HCT116 (cell line): ENCODE measurements around the gene ADRA1B. TPM values are rescaled to one million over a fixed set of nuclear protein-coding genes. Genes with fewer than 3 reads are reported as not detected.

ENCODE experiments used
- ATAC-seq: fragments of 200-7000 bp; cut with Tn5 transposase; 2 replicates; pipeline ENCODE4 v1.9.1; 2020; ENCODE audit warnings: mild to moderate bottlenecking, moderate library complexity
- BruUV-seq: library from RNA; stranded (reverse); fragments of 400-500 nt; replicated peaks from 2 replicates; lab custom pipeline; 2021; lab: Mats Ljungman, UMichigan
- CTCF ChIA-PET: fragments of 300-600 bp; sonication (Branson Sonifier 250); formaldehyde crosslinking; loops from one replicate; lab custom pipeline; 2021; ENCODE audit warnings: antibody characterized with exemption; lab: Charles Lee
- POLR2A ChIA-PET: fragments of 300-600, 350-600 bp; sonication (Branson Sonifier 250); formaldehyde crosslinking; loops from one replicate; lab custom pipeline; 2021; ENCODE audit warnings: antibody characterized with exemption; lab: Charles Lee
- RAD21 ChIA-PET, 2 experiments: fragments of 300-600 bp; sonication (Branson Sonifier 250); formaldehyde crosslinking; loops; one replicate each; lab custom pipeline; 2023; ENCODE audit warnings: low total read pairs in 2 of 2; ENCODE audit not compliant: uncharacterized antibody in 2 of 2, unreplicated experiment in 2 of 2, low non-redundant PET in 1 of 2; lab: Charles Lee
- DNase-seq: peaks from one replicate; pipeline ENCODE4 v3.0.0-alpha.2; 2010; ENCODE audit warnings: low read depth, low spot score
- H2AFZ ChIP-seq: fragments of 200-600 bp; shearing (Covaris generic), sonication (generic); 2 replicates; pipeline ENCODE4 v1.6.1; 2017; ENCODE audit warnings: low read depth, mixed run types, mixed read lengths, antibody characterized with exemption, low read length; ENCODE audit not compliant: poor library complexity, severe bottlenecking
- H3K27ac ChIP-seq: 2 replicates; pipeline ENCODE4 v1.5.1; 2012; ENCODE audit warnings: low read depth, low read length
- H3K27me3 ChIP-seq: fragments of 200-600 bp; sonication (generic); 2 replicates; pipeline ENCODE4 v1.6.1; 2016; ENCODE audit warnings: mixed run types, low read length, mixed read lengths; ENCODE audit not compliant: insufficient read depth
- H3K36me3 ChIP-seq, 2 experiments: fragments of 200-500 bp in 1 of 2; fragments of 200-600 bp in 1 of 2; sonication (Bioruptor generic) in 1 of 2; sonication (generic) in 1 of 2; 2 replicates each; pipeline versions ENCODE4 v1.5.1 to v1.6.1; 2014 to 2016; ENCODE audit warnings: low read length in 2 of 2, inconsistent platforms in 1 of 2, mixed read lengths in 1 of 2, mixed run types in 1 of 2; ENCODE audit not compliant: insufficient read depth in 2 of 2, control insufficient read depth in 1 of 2
- H3K4me1 ChIP-seq, 2 experiments: fragments of 200-600 bp in 1 of 2; sonication (generic) in 1 of 2; 2 replicates each; pipeline versions ENCODE4 v1.5.1 to v1.6.1; 2012 to 2017; ENCODE audit warnings: low read length in 2 of 2, inconsistent platforms in 1 of 2, mild to moderate bottlenecking in 1 of 2, mixed read lengths in 1 of 2, mixed run types in 1 of 2, moderate library complexity in 1 of 2; ENCODE audit not compliant: insufficient read depth in 2 of 2, control insufficient read depth in 1 of 2
- H3K4me2 ChIP-seq: fragments of 200-600 bp; sonication (generic); 2 replicates; pipeline ENCODE4 v1.6.1; 2017; ENCODE audit warnings: mixed run types, low read length, mixed read lengths
- H3K4me3 ChIP-seq, 2 experiments: fragments of 200-600 bp in 1 of 2; sonication (generic) in 1 of 2; replicated peaks in 1 of 2; 2 replicates each; pipeline ENCODE4 v1.5.1; 2011 to 2016; ENCODE audit warnings: low read length in 2 of 2, control low read depth in 1 of 2, low read depth in 1 of 2, mild to moderate bottlenecking in 1 of 2, mixed read lengths in 1 of 2, mixed run types in 1 of 2
- H3K79me2 ChIP-seq: fragments of 200-600 bp; sonication (generic); 2 replicates; pipeline ENCODE4 v1.6.1; 2017; ENCODE audit warnings: mild to moderate bottlenecking, mixed run types, low read length, moderate library complexity, mixed read lengths; ENCODE audit not compliant: insufficient read depth
- H3K9ac ChIP-seq: fragments of 200-600 bp; sonication (generic); 2 replicates; pipeline ENCODE4 v1.6.1; 2016; ENCODE audit warnings: low read length, mixed read lengths
- H3K9me2 ChIP-seq: fragments of 200-600 bp; sonication (generic), shearing (Covaris generic); 2 replicates; pipeline ENCODE4 v1.6.1; 2017; ENCODE audit warnings: mixed run types, mild to moderate bottlenecking, moderate library complexity; ENCODE audit not compliant: insufficient read depth
- H3K9me3 ChIP-seq, 2 experiments: fragments of 200-500 bp in 1 of 2; fragments of 200-600 bp in 1 of 2; sonication (Bioruptor generic) in 1 of 2; sonication (generic) in 1 of 2; 2 replicates each; pipeline ENCODE4 v1.6.1; 2014 to 2017; ENCODE audit warnings: low read length in 2 of 2, mixed read lengths in 2 of 2, inconsistent platforms in 1 of 2, low read depth in 1 of 2, mild to moderate bottlenecking in 1 of 2, mixed run types in 1 of 2, moderate library complexity in 1 of 2; ENCODE audit not compliant: control insufficient read depth in 1 of 2, insufficient read depth in 1 of 2
- H4K20me1 ChIP-seq: fragments of 200-600 bp; sonication (generic), shearing (Covaris generic); 2 replicates; pipeline ENCODE4 v1.6.1; 2017; ENCODE audit warnings: mixed run types, mild to moderate bottlenecking, moderate library complexity; ENCODE audit not compliant: insufficient read depth
- CBX3 ChIP-seq: IDR thresholded peaks from 2 replicates; pipeline ENCODE4 v1.6.1; 2012; ENCODE audit warnings: low read depth
- EGR1 ChIP-seq: IDR thresholded peaks from 2 replicates; pipeline ENCODE4 v1.6.1; 2012; ENCODE audit warnings: low read depth
- ELF1 ChIP-seq: IDR thresholded peaks from 2 replicates; pipeline ENCODE4 v1.6.1; 2012; ENCODE audit warnings: low read depth, borderline replicate concordance
- FOSL1 ChIP-seq: IDR thresholded peaks from 2 replicates; pipeline ENCODE4 v1.6.1; 2012; ENCODE audit warnings: low read depth
- JUND ChIP-seq: IDR thresholded peaks from 2 replicates; pipeline ENCODE4 v1.6.1; 2012
- RAD21 ChIP-seq: IDR thresholded peaks from 2 replicates; pipeline ENCODE4 v1.6.1; 2012; ENCODE audit warnings: low read depth, mild to moderate bottlenecking
- REST ChIP-seq: IDR thresholded peaks from 2 replicates; pipeline ENCODE4 v1.6.1; 2012; ENCODE audit warnings: low read depth
- SIN3A ChIP-seq: IDR thresholded peaks from 2 replicates; pipeline ENCODE4 v1.6.1; 2012; ENCODE audit warnings: low read depth
- SRF ChIP-seq: IDR thresholded peaks from 2 replicates; pipeline ENCODE4 v1.6.1; 2012; ENCODE audit warnings: low read depth
- ZBTB33 ChIP-seq: IDR thresholded peaks from 2 replicates; pipeline ENCODE4 v1.6.1; 2011; ENCODE audit warnings: mild to moderate bottlenecking, low read length, moderate library complexity; ENCODE audit not compliant: insufficient replicate concordance; ENCODE audit errors: extremely low read depth
- intact Hi-C: fragments of 100-400 bp; cut with micrococcal nuclease; formaldehyde crosslinking; loops from 2 replicates; pipeline ENCODE4 v1.10.0; 2022
- total RNA-seq: library from RNA; stranded (reverse); gene quantifications from one replicate; pipeline ENCODE4 v1.2.1, GENCODE V29; 2021; ENCODE audit not compliant: unreplicated experiment
- TF ChIP-seq, protein P1 (sequence below): IDR thresholded peaks from 2 replicates; pipeline ENCODE4 v1.6.1; 2012

ADRA1B gene
- total RNA-seq, 1 experiment from 2014 or later = not detected

DNA sequence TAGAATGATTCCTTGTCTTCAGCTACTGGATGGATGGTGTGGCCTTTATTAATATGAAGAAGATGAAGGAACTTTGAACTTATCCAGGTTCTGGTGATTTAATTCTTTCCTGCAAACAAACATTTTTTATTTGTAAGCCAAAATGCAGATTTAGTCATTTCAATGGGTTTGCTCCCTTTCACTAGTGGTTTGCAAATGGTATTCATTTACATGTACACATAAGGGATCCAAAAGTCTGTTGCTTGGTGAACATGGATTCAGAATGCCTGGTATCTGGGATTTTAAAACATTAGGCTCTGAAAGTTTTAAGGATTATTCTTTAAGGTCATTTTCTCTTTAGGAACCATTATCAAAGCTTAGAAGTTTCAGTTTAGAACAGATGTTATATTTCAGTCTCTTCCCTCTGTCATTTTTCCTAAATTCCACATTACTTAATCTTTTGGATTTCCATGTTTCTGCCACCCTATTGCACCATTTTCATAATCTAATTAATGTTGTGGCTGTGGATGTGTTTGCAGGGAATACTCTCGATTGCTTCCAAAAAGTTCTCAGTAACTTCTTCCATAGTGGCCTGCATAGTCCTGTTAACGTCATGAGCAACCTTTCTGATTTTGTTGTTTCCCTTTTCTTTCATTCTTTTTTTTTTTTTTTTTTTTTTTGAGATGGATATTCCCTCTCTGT is 102.8 kb downstream of the ADRA1B start:
- Histone ChIP-seq H3K9me2 (no peaks in the 10 kb centered on the region), H3K9ac (no peak overlapping the region), H2AFZ (no peak overlapping the region), H3K9me3 (no peaks in the 10 kb centered on the region), H3K4me3 (no peak overlapping the region), H4K20me1 (0 out of 2 replicates have a peak, but pooled peaks cover 4% of the 10 kb centered on the region), H3K36me3 (peaks cover 0 to 7% of the 10 kb centered on the region in 2 experiments; a peak in 3 of 4 replicates), H3K4me1 (no peaks in the 10 kb centered on the region), H3K27me3 (no peaks in the 10 kb centered on the region), H3K27ac (no peak overlapping the region), H3K4me2 (no peak overlapping the region), H3K79me2 (peaks cover 47% of the 10 kb centered on the region)
- TF ChIP-seq ZBTB33 (no peak), RAD21 (no peak), FOSL1 (no peak), CBX3 (no peak), EGR1 (no peak), JUND (no peak), REST (no peak), SIN3A (no peak), ELF1 (no peak), SRF (no peak)
- TF ChIP-seq, protein P1, sequence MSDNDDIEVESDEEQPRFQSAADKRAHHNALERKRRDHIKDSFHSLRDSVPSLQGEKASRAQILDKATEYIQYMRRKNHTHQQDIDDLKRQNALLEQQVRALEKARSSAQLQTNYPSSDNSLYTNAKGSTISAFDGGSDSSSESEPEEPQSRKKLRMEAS = no peak
- DNase-seq (no peak), ATAC-seq (no peak)
- intact Hi-C loops = no loop called here
- RAD21 ChIA-PET = no interaction called here
- POLR2A ChIA-PET = no interaction called here
- no TSS peak for BruUV-seq
- CTCF ChIA-PET = no interaction called here
